Esophagus squamous epithelium (tissue), 5 donors: ENCODE data around the gene FAU. TPM values are rescaled to one million over a fixed set of nuclear protein-coding genes. Genes with fewer than 3 reads are reported as not detected.

Source experiments
- DNase-seq: peaks from one replicate; lab custom pipeline; 2025; lab: John Stamatoyannopoulos, UW
- H3K27ac ChIP-seq, 4 donors: fragments of 200-600 bp; sonication (generic); one replicate each; pipeline ENCODE4 v1.5.1; 2016 to 2019; ENCODE audit warnings: mild to moderate bottlenecking in 1 of 4
- H3K27me3 ChIP-seq, 4 donors: fragments of 200-600 bp; sonication (generic); 1 replicate in 3 of 4; 2 replicates in 1 of 4; pipeline versions ENCODE4 v1.5.1 to v1.6.0; 2017 to 2021; ENCODE audit warnings: antibody characterized with exemption in 1 of 4
- H3K36me3 ChIP-seq, 3 donors: fragments of 200-600 bp; sonication (generic); one replicate each; pipeline ENCODE4 v1.5.1; 2016 to 2019
- H3K4me1 ChIP-seq, 3 donors: fragments of 200-600 bp; sonication (generic); one replicate each; pipeline ENCODE4 v1.5.1; 2017 to 2019
- H3K4me3 ChIP-seq, 4 donors: fragments of 200-600 bp; sonication (generic); 1 replicate in 3 of 4; 2 replicates in 1 of 4; pipeline ENCODE4 v1.5.1; 2016 to 2019; ENCODE audit warnings: mild to moderate bottlenecking in 2 of 4, moderate library complexity in 1 of 4
- H3K9me3 ChIP-seq, 3 donors: fragments of 200-600 bp; sonication (generic); one replicate each; pipeline ENCODE4 v1.5.1; 2016 to 2019
- CTCF ChIP-seq, 6 experiments: fragments of 450-650 bp in 4 of 6; fragments of 200-600 bp in 2 of 6; sonication (generic) in 2 of 6; IDR thresholded peaks; one replicate each; pipeline ENCODE4 v1.5.1; 2016 to 2019; ENCODE audit warnings: antibody characterized with exemption in 6 of 6, mild to moderate bottlenecking in 4 of 6, moderate library complexity in 4 of 6
- POLR2A ChIP-seq, 4 donors: fragments of 450-650 bp; IDR thresholded peaks; one replicate each; pipeline ENCODE4 v1.6.1; 2017; ENCODE audit warnings: antibody characterized with exemption in 4 of 4, mild to moderate bottlenecking in 4 of 4, moderate library complexity in 3 of 4
- WGBS, 2 donors: methylation state at CpG; one replicate each; pipeline ENCODE4 v1.1.5; 2018; 5-methylcytosine and 5-hydroxymethylcytosine counted together
- intact Hi-C: fragments of 100-400 bp; cut with DNase I; formaldehyde crosslinking; loops from one replicate; pipeline ENCODE4 v1.15.0; 2022
- total RNA-seq, 4 donors: library from RNA; depleted of rRNA; stranded (reverse); fragments of >200 nt; gene quantifications; one replicate each; pipeline ENCODE4 v1.1.0, GENCODE V29; 2016
- donor health status: DM: yes; HTN: yes; CAD: no.

Gene FAU
- total RNA-seq, 4 donors from 2014 or later: 436 to 777 (median 528) TPM

GRCh38 chr11:65131417-65131776 is 9.5 kb upstream of the FAU start:
- no peak for DNase-seq

GRCh38 chr11:65130631-65131416 is 8.9 kb upstream of the FAU start:
- H3K9me3 ChIP-seq: no peaks in the 10 kb centered on the region
- DNase-seq: no peak
- TF ChIP-seq CTCF (IDR thresholded peaks at IDR 0.05) (no peak), POLR2A (IDR thresholded peaks at IDR 0.05) (no peak)
- no peaks in the 10 kb centered on the region for H3K27me3 ChIP-seq
- H3K4me3 ChIP-seq: no peak overlapping the region
- H3K27ac ChIP-seq: no peak overlapping the region
- WGBS, 2 donors: 86 to 95% methylated on average over 5 to 8 of the region's 19 CpGs
- H3K36me3 ChIP-seq: peaks cover 60 to 73% (median 62%) of the 10 kb centered on the region in 3 donors
- intact Hi-C loops: no loop called here
- H3K4me1 ChIP-seq: peaks cover 19 to 38% (median 23%) of the 10 kb centered on the region in 3 donors

More at GRCh38 chr11:65131417-65131776, 9.5 kb upstream of the FAU start:
- intact Hi-C loops: no loop called here
- H3K27ac ChIP-seq: no peak overlapping the region
- TF ChIP-seq POLR2A (IDR thresholded peaks at IDR 0.05): no peak
- no peak for TF ChIP-seq CTCF (IDR thresholded peaks at IDR 0.05)
- H3K4me1 ChIP-seq: peaks cover 22 to 43% (median 23%) of the 10 kb centered on the region in 3 donors
- peaks cover 54 to 67% (median 56%) of the 10 kb centered on the region in 3 donors for H3K36me3 ChIP-seq
- no peak overlapping the region for H3K4me3 ChIP-seq
- no peaks in the 10 kb centered on the region for H3K9me3 ChIP-seq
- WGBS, 2 donors: 72% methylated on average over 3 of the region's 3 CpGs; no CpG with 5 or more reads in 1 of the 2 donors
- no peaks in the 10 kb centered on the region for H3K27me3 ChIP-seq

GRCh38 chr11:65129649-65130441 is 7.9 kb upstream of the FAU start:
- H3K4me3 ChIP-seq: no peak overlapping the region
- no peaks in the 10 kb centered on the region for H3K27me3 ChIP-seq
- intact Hi-C loops: loop anchor here (10.0 kb wide), 1 partner anchor 45 kb away; the partner anchor contains the start of gene SPDYC

GRCh38 chr11:65128182-65129145 is 6.5 kb upstream of the FAU start:
- 62 to 69% methylated on average over 3 to 5 of the region's 15 CpGs for WGBS, 2 donors
- intact Hi-C loops: loop anchor here (10.0 kb wide), 1 partner anchor 46 kb away; the partner anchor contains the start of gene SPDYC
- Histone ChIP-seq H3K4me3 (no peak overlapping the region), H3K27ac (no peak overlapping the region), H3K4me1 (peaks cover 9 to 36% (median 16%) of the 10 kb centered on the region in 3 donors), H3K36me3 (peaks cover 63 to 94% (median 78%) of the 10 kb centered on the region in 3 donors), H3K9me3 (no peaks in the 10 kb centered on the region), H3K27me3 (no peaks in the 10 kb centered on the region)
- DNase-seq: no peak
- TF ChIP-seq POLR2A (IDR thresholded peaks at IDR 0.05) (no peak), CTCF (IDR thresholded peaks at IDR 0.05) (no peak)

More at GRCh38 chr11:65129649-65130441, 7.9 kb upstream of the FAU start:
- WGBS, 2 donors: 84 to 96% methylated on average over 3 to 10 of the region's 13 CpGs
- DNase-seq: no peak
- no peak overlapping the region for H3K27ac ChIP-seq
- no peaks in the 10 kb centered on the region for H3K9me3 ChIP-seq
- peaks cover 13 to 30% (median 17%) of the 10 kb centered on the region in 3 donors for H3K4me1 ChIP-seq
- TF ChIP-seq POLR2A (IDR thresholded peaks at IDR 0.05): no peak
- TF ChIP-seq CTCF (IDR thresholded peaks at IDR 0.05): no peak
- H3K36me3 ChIP-seq: peaks cover 63 to 83% (median 72%) of the 10 kb centered on the region in 3 donors
